IMR-90 (cell line): ENCODE data around the gene KLHL40. TPM values are rescaled to one million over a fixed set of nuclear protein-coding genes. Genes with fewer than 3 reads are reported as not detected.

Experiments used
- ATAC-seq: fragments of 200-7000 bp; cut with Tn5 transposase; 2 replicates; pipeline ENCODE4 v1.9.1; 2020; ENCODE audit warnings: low read depth, mild to moderate bottlenecking, moderate library complexity
- BruUV-seq: library from RNA; stranded (reverse); fragments of 400-500 nt; replicated peaks from 2 replicates; lab custom pipeline; 2021; lab: Mats Ljungman, UMichigan
- CTCF ChIA-PET: fragments of 300-600 bp; formaldehyde crosslinking; extraction: SDS; loops from one replicate; lab custom pipeline; 2021; ENCODE audit warnings: antibody characterized with exemption; lab: Yijun Ruan, JAX
- POLR2A ChIA-PET: fragments of 300-600 bp; sonication (Branson Sonifier 250); formaldehyde crosslinking; loops from one replicate; lab custom pipeline; 2022; ENCODE audit warnings: antibody characterized with exemption; ENCODE audit not compliant: unreplicated experiment; lab: Charles Lee
- DNase-seq: peaks from one replicate; pipeline ENCODE4 v3.0.0; 2013
- H2AFZ ChIP-seq: replicated peaks from 2 replicates; pipeline ENCODE3; 2013; ENCODE audit warnings: low read length, mild to moderate bottlenecking; ENCODE audit not compliant: poor library complexity
- H2AK5ac ChIP-seq: 2 replicates; pipeline ENCODE4 v1.6.1; 2013; ENCODE audit warnings: low read depth, low read length, inconsistent platforms
- H2AK9ac ChIP-seq: replicated peaks from 2 replicates; pipeline ENCODE3; 2013; ENCODE audit warnings: mild to moderate bottlenecking, low read depth, low read length, moderate library complexity; ENCODE audit not compliant: poor library complexity
- H2BK120ac ChIP-seq: 2 replicates; pipeline ENCODE4 v1.6.1; 2013; ENCODE audit warnings: low read depth, low read length, inconsistent platforms
- H2BK15ac ChIP-seq: 3 replicates; pipeline ENCODE4 v1.6.1; 2013; ENCODE audit warnings: low read depth, low read length, inconsistent platforms
- H2BK20ac ChIP-seq: 2 replicates; pipeline ENCODE4 v1.6.1; 2013; ENCODE audit warnings: low read depth, mild to moderate bottlenecking, inconsistent platforms, low read length, moderate library complexity
- H2BK5ac ChIP-seq: 2 replicates; pipeline ENCODE4 v1.6.1; 2013; ENCODE audit warnings: mild to moderate bottlenecking, low read depth, low read length, inconsistent platforms; ENCODE audit not compliant: poor library complexity, severe bottlenecking
- H3K14ac ChIP-seq: replicated peaks from 2 replicates; pipeline ENCODE4 v1.6.1; 2013; ENCODE audit warnings: low read depth, low read length, inconsistent platforms
- H3K18ac ChIP-seq: 2 replicates; pipeline ENCODE4 v1.6.1; 2013; ENCODE audit warnings: low read depth, low read length, control low read depth
- H3K23ac ChIP-seq: 2 replicates; pipeline ENCODE4 v1.6.1; 2013; ENCODE audit warnings: low read depth, low read length, inconsistent platforms
- H3K27ac ChIP-seq: 2 replicates; pipeline ENCODE4 v1.5.1; 2013; ENCODE audit warnings: mild to moderate bottlenecking, control low read depth, low read length; ENCODE audit not compliant: insufficient read depth
- H3K27me3 ChIP-seq: 2 replicates; pipeline ENCODE4 v1.6.1; 2013; ENCODE audit warnings: low read length; ENCODE audit not compliant: control insufficient read depth, insufficient read depth
- H3K36me3 ChIP-seq: 2 replicates; pipeline ENCODE4 v1.6.1; 2013; ENCODE audit warnings: low read length, mixed read lengths; ENCODE audit not compliant: control insufficient read depth, insufficient read depth
- H3K4ac ChIP-seq: 2 replicates; pipeline ENCODE4 v1.6.1; 2013; ENCODE audit warnings: low read depth, low read length, inconsistent platforms
- H3K4me1 ChIP-seq: 2 replicates; pipeline ENCODE4 v1.6.1; 2013; ENCODE audit warnings: low read length, mixed read lengths; ENCODE audit not compliant: control insufficient read depth, insufficient read depth
- H3K4me2 ChIP-seq: 2 replicates; pipeline ENCODE4 v1.6.1; 2013; ENCODE audit warnings: low read depth, mild to moderate bottlenecking, control low read depth, low read length, moderate library complexity
- H3K4me3 ChIP-seq: 2 replicates; pipeline ENCODE4 v1.5.1; 2013; ENCODE audit warnings: low read depth, mild to moderate bottlenecking, control low read depth, low read length, moderate library complexity; ENCODE audit not compliant: insufficient read depth
- H3K56ac ChIP-seq: 2 replicates; pipeline ENCODE4 v1.6.1; 2013; ENCODE audit warnings: low read length, inconsistent platforms; ENCODE audit not compliant: insufficient read depth; ENCODE audit errors: extremely low read depth
- H3K79me1 ChIP-seq, 2 experiments: 2 replicates each; pipeline ENCODE4 v1.6.1; 2013; ENCODE audit warnings: low read length in 2 of 2, inconsistent platforms in 1 of 2, low read depth in 1 of 2
- H3K9ac ChIP-seq: 2 replicates; pipeline ENCODE4 v1.6.1; 2013; ENCODE audit warnings: low read depth, low read length, control low read depth
- H3K9me1 ChIP-seq: 2 replicates; pipeline ENCODE4 v1.6.1; 2013; ENCODE audit warnings: low read length, inconsistent platforms; ENCODE audit not compliant: insufficient read depth
- H3K9me3 ChIP-seq: 2 replicates; pipeline ENCODE4 v1.6.1; 2013; ENCODE audit warnings: low read length; ENCODE audit not compliant: control insufficient read depth, insufficient read depth
- H4K20me1 ChIP-seq: 2 replicates; pipeline ENCODE4 v1.6.1; 2013; ENCODE audit warnings: low read length, inconsistent platforms; ENCODE audit not compliant: insufficient read depth
- H4K5ac ChIP-seq: 2 replicates; pipeline ENCODE4 v1.6.1; 2013; ENCODE audit warnings: mild to moderate bottlenecking, low read depth, low read length, control low read depth
- H4K8ac ChIP-seq, 2 experiments: 2 replicates each; pipeline ENCODE4 v1.6.1; 2013; ENCODE audit warnings: low read depth in 2 of 2, low read length in 2 of 2, control low read depth in 1 of 2, inconsistent platforms in 1 of 2
- H4K91ac ChIP-seq: 2 replicates; pipeline ENCODE4 v1.6.1; 2013; ENCODE audit warnings: low read depth, low read length, inconsistent platforms; ENCODE audit not compliant: insufficient read depth
- BHLHE40 ChIP-seq: fragments of 150-350 bp; IDR thresholded peaks from 2 replicates; pipeline ENCODE4 v1.6.1; 2016; ENCODE audit warnings: mild to moderate bottlenecking, low read depth, low read length
- CHD1 ChIP-seq: IDR thresholded peaks from 2 replicates; pipeline ENCODE4 v1.6.1; 2012; ENCODE audit warnings: low read depth, low read length, improper control_type of control experiment
- ELK1 ChIP-seq: fragments of 150-350 bp; IDR thresholded peaks from 2 replicates; pipeline ENCODE4 v1.6.1; 2016; ENCODE audit warnings: low read depth, mild to moderate bottlenecking, low read length, moderate library complexity, borderline replicate concordance
- MXI1 ChIP-seq: IDR thresholded peaks from 2 replicates; pipeline ENCODE4 v1.6.1; 2012; ENCODE audit warnings: low read depth, mild to moderate bottlenecking, low read length, moderate library complexity, borderline replicate concordance
- NFE2L2 ChIP-seq: fragments of 150-350 bp; IDR thresholded peaks from 2 replicates; pipeline ENCODE4 v1.6.1; 2016; ENCODE audit warnings: low read depth, mild to moderate bottlenecking, low read length
- RFX5 ChIP-seq: IDR thresholded peaks from 2 replicates; pipeline ENCODE4 v1.8.0; 2012; ENCODE audit warnings: low read depth, mild to moderate bottlenecking, low read length, moderate library complexity
- USF2 ChIP-seq: fragments of 150-350 bp; IDR thresholded peaks from 2 replicates; pipeline ENCODE4 v1.6.1; 2017; ENCODE audit warnings: mild to moderate bottlenecking, antibody characterized with exemption, low read length, low read depth
- WGBS, 2 experiments: methylation state at CpG; one replicate each; pipeline versions ENCODE4 v1.1.5 to v1.1.7; 2013; ENCODE audit warnings: missing lambda C conversion rate in 2 of 2; ENCODE audit not compliant: insufficient read length in 1 of 2; ENCODE audit errors: extremely low coverage in 2 of 2; 5-methylcytosine and 5-hydroxymethylcytosine counted together
- dilution Hi-C: fragments of 300-500 bp; cut with HindIII; formaldehyde crosslinking; loops from one replicate; pipeline ENCODE4 v1.14.3; 2018; ENCODE audit warnings: low sequenced_read_pairs; ENCODE audit not compliant: unreplicated experiment
- in situ Hi-C: fragments of 300-500 bp; cut with MboI; formaldehyde crosslinking; loops from 3 replicates; pipeline ENCODE4 v1.14.3; 2019; ENCODE audit warnings: low sequenced_read_pairs, inconsistent platforms, mixed read lengths
- intact Hi-C: fragments of 100-400 bp; cut with micrococcal nuclease; formaldehyde crosslinking; loops from 2 replicates; pipeline ENCODE4 v1.10.0; 2022
- polyA plus RNA-seq, 3 experiments: library from polyadenylated mRNA; depleted of rRNA; stranded (reverse); fragments of >200 nt; gene quantifications; 2 replicates each; pipeline ENCODE4 v1.2.3, GENCODE V29; 2012; ENCODE audit warnings: low replicate concordance in 1 of 3
- total RNA-seq: library from RNA; depleted of rRNA; stranded (reverse); fragments of >200 nt; gene quantifications from 2 replicates; pipeline ENCODE4 v1.2.3, GENCODE V29; 2012

KLHL40 gene
- total and polyA plus RNA-seq, 2 of the 4 experiments (the other 2 are of a cell fraction) = not detected

- H2BK120ac ChIP-seq = no peak overlapping the region
- H2BK5ac ChIP-seq = no peak overlapping the region
- no peak overlapping the region for H4K5ac ChIP-seq
- no peak overlapping the region for H2BK20ac ChIP-seq
- intact Hi-C loops = no loop called here
- TF ChIP-seq NFE2L2 (no peak), MXI1 (no peak), CHD1 (no peak), ELK1 (no peak), RFX5 (no peak), USF2 (no peak), BHLHE40 (no peak)
- no peak overlapping the region for H3K27ac ChIP-seq
- ChIA-PET CTCF (no interaction called here), POLR2A (no interaction called here)
- H2BK15ac ChIP-seq = no peak overlapping the region
- H3K79me1 ChIP-seq = no peaks in the 10 kb centered on the region
- H3K23ac ChIP-seq = no peak overlapping the region
- in situ Hi-C loops = no loop called here
- no peaks in the 10 kb centered on the region for H3K9me3 ChIP-seq
- no peak overlapping the region for H3K14ac ChIP-seq
- BruUV-seq = no TSS peak
- H3K9ac ChIP-seq = no peak overlapping the region
- H3K9me1 ChIP-seq = no peaks in the 10 kb centered on the region; the same call in 1 of the 2 replicates
- H3K4me3 ChIP-seq = no peak overlapping the region
- H2AK9ac ChIP-seq = no peak overlapping the region
- H4K91ac ChIP-seq = no peak overlapping the region
- no peak overlapping the region for H2AFZ ChIP-seq
- no peak overlapping the region for H2AK5ac ChIP-seq
- no peak overlapping the region for H3K56ac ChIP-seq
- no peaks in the 10 kb centered on the region for H3K36me3 ChIP-seq
- no peak overlapping the region for H4K8ac ChIP-seq
- no peaks in the 10 kb centered on the region for H3K4me1 ChIP-seq
- ATAC-seq (no peak), DNase-seq (no peak)
- no peak overlapping the region for H3K18ac ChIP-seq
- H3K27me3 ChIP-seq = peaks cover 49% of the 10 kb centered on the region; the same call in 1 of the 2 replicates
- dilution Hi-C loops = no loop called here
- no peak overlapping the region for H3K4me2 ChIP-seq
- WGBS, 2 experiments = 61% methylated on average over 6 of the region's 18 CpGs; no CpG with 5 or more reads in 1 of the 2 experiments
- H4K20me1 ChIP-seq = no peaks in the 10 kb centered on the region; the same call in 1 of the 2 replicates
- H3K4ac ChIP-seq = no peak overlapping the region
These were observed 12.1 kb downstream of the KLHL40 start for GRCh38 chr3:42697289-42698051.
